ENCODE data around the gene B4GALT3. TPM values are rescaled to one million over a fixed set of nuclear protein-coding genes. Genes with fewer than 3 reads are reported as not detected.

The B4GALT3 gene
- total and polyA plus RNA-seq, 2 of the 8 experiments (the other 6 are each of a cell fraction or from before 2014, with no cell fraction given): 42.3 to 43.0 TPM

DNA sequence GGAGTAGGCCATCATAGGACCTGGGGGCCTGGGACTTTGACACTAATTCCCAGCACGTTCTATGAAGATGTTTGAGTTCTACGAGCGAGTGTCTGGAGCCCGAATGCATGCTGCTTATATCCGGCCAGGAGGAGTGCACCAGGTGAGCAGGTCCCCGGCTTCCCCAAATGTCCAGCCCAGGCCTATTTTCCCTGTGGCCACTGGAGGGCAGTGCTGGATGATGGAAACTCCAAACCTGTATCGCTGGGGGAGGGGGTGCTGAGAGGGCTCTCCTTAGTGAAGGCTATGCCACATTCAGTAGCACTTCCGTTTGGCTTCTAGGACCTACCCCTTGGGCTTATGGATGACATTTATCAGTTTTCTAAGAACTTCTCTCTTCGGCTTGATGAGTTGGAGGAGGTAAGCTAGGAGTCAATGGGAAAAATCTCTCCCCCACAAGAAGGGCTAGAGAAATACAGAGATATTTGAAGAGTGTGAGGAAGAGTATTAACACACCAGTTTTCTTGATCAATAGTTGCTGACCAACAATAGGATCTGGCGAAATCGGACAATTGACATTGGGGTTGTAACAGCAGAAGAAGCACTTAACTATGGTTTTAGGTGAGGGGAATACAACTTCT lies 32.6 kb upstream of the B4GALT3 start:
- Histone ChIP-seq H3K4ac (replicated peaks; ENCODE audit: insufficient read length, low read depth, low read length) (no peak overlapping the region), H3K27ac (ENCODE audit: low read depth, low read length) (0 out of 2 replicates have a peak overlapping the region, but pooled peaks have one; percentile 5), H3K4me1 (replicated peaks in 1 of 4; ENCODE audit: control insufficient read depth in 3 of 4, insufficient read depth in 4 of 4, low read length in 3 of 4) (peaks cover 0 to 4% (median 1%) of the 10 kb centered on the region in 4 experiments; a peak in 4 of 7 replicates), H4K20me1 (replicated peaks in 1 of 2; ENCODE audit: control insufficient read depth in 1 of 2, insufficient read depth in 2 of 2, low read length in 2 of 2) (peaks cover 1 to 11% of the 10 kb centered on the region in 2 experiments), H2AFZ (ENCODE audit: low read length) (no peak overlapping the region), H3K23ac (ENCODE audit: insufficient read length) (no peak overlapping the region), H4K8ac (ENCODE audit: extremely low read depth, insufficient read depth, low read length) (no peak overlapping the region), H2BK15ac (ENCODE audit: low read length) (no peak overlapping the region), H3K4me3 (ENCODE audit: extremely low read depth in 1 of 4, insufficient read depth in 2 of 4, low read depth in 3 of 4, low read length in 4 of 4) (no peak overlapping the region), H3K9ac (replicated peaks in 1 of 4; ENCODE audit: extremely low read depth in 1 of 4, low read depth in 3 of 4, low read length in 3 of 4) (no peak overlapping the region), H4K91ac (replicated peaks; ENCODE audit: insufficient read length, low read length) (no peak overlapping the region), H3K79me1 (ENCODE audit: low read depth, low read length) (no peaks in the 10 kb centered on the region), H2AK5ac (ENCODE audit: low read depth, low read length) (no peak overlapping the region), H3K4me2 (ENCODE audit: insufficient read depth in 1 of 2, low read depth in 2 of 2, low read length in 2 of 2) (no peak overlapping the region), H2BK12ac (ENCODE audit: low read depth, low read length) (no peak overlapping the region), H3K36me3 (ENCODE audit: control insufficient read depth in 2 of 4, insufficient read depth in 4 of 4, low read length in 3 of 4) (peaks cover 38 to 73% (median 61%) of the 10 kb centered on the region in 4 experiments), H3K56ac (replicated peaks; ENCODE audit: insufficient read length, low read depth, low read length) (no peak overlapping the region), H3K14ac (ENCODE audit: insufficient read length) (no peak overlapping the region), H3K79me2 (ENCODE audit: control insufficient read depth in 1 of 2, insufficient read depth in 2 of 2, low read length in 2 of 2) (no peaks in the 10 kb centered on the region), H3K9me3 (ENCODE audit: insufficient read depth in 2 of 2, low read depth in 1 of 2, low read length in 1 of 2) (no peaks in the 10 kb centered on the region), H2BK5ac (ENCODE audit: low read depth, low read length) (no peak overlapping the region), H4K5ac (ENCODE audit: insufficient read length, low read depth, low read length) (no peak overlapping the region), H3K18ac (ENCODE audit: extremely low read depth, low read length) (no peak overlapping the region), H2BK120ac (replicated peaks; ENCODE audit: low read depth, low read length) (no peak overlapping the region), H3K27me3 (replicated peaks in 1 of 4; ENCODE audit: control insufficient read depth in 3 of 4, extremely low read depth in 1 of 4, insufficient read depth in 3 of 4, low read length in 3 of 4) (no peaks in the 10 kb centered on the region), H2BK20ac (ENCODE audit: low read length) (no peak overlapping the region), H3K23me2 (ENCODE audit: low read depth, low read length) (no peaks in the 10 kb centered on the region)
- FAIRE-seq: peak; percentile 62
- POLR2A ChIA-PET (ENCODE audit: partially characterized antibody): interaction anchor here (0.6 to 2.0 kb wide), 4 partner anchors 10 to 91 kb away, joined by 3 to 6 read pairs (median 4); partner anchors contain the start of gene USP21
- CTCF ChIA-PET (ENCODE audit: partially characterized antibody): interaction anchor here (0.6 to 23.7 kb wide), 13 partner anchors 5 to 171 kb away, joined by 3 to 427 read pairs (median 9); partner anchors contain the start of genes ADAMTS4, APOA2, FCER1G and NDUFS2
- DNase-seq (ENCODE audit: low read depth in 1 of 2, low spot score in 2 of 2): peak; percentile 67 to 92
- WGBS, 2 experiments (ENCODE audit: extremely low coverage in 1 of 2, insufficient coverage in 1 of 2, insufficient read length in 1 of 2, insufficient replicate concordance in 2 of 2, low coverage in 1 of 2, low lambda C conversion rate in 2 of 2, missing lambda C conversion rate in 1 of 2): 63% methylated on average over 11 of the region's 11 CpGs; no CpG with 5 or more reads in 1 of the 2 experiments
- TF ChIP-seq KDM5A (IDR thresholded peaks at IDR 0.05; ENCODE audit: low read length) (peak; percentile 32; the same call in 1 of the 2 replicates), EP300 (IDR thresholded peaks at IDR 0.05; ENCODE audit: borderline replicate concordance in 1 of 2, low read depth in 2 of 2, low read length in 2 of 2) (0 out of 3 replicates have a peak, but pooled peaks of 1 of the 2 experiments have one; percentile 41), CREB1 (IDR thresholded peaks at IDR 0.05) (peak; percentile 31; the same call in 1 of the 2 replicates), JUND (IDR thresholded peaks at IDR 0.05; ENCODE audit: low read length) (0 out of 2 replicates have a peak, but pooled peaks have one; percentile 46), RAD21 (IDR thresholded peaks at IDR 0.05 in 1 of 2, conservative IDR thresholded peaks at IDR 0.05 in 1 of 2; ENCODE audit: low read depth in 2 of 2, low read length in 2 of 2) (peak; percentile 94 to 98), YY1 (IDR thresholded peaks at IDR 0.05; ENCODE audit: low read depth, low read length) (0 out of 2 replicates have a peak, but pooled peaks have one; percentile 33), GABPA (IDR thresholded peaks at IDR 0.05; ENCODE audit: borderline replicate concordance, insufficient read depth, low read length) (0 out of 2 replicates have a peak, but pooled peaks have one; percentile 61)
- TF ChIP-seq, protein P1, sequence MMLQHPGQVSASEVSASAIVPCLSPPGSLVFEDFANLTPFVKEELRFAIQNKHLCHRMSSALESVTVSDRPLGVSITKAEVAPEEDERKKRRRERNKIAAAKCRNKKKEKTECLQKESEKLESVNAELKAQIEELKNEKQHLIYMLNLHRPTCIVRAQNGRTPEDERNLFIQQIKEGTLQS (IDR thresholded peaks at IDR 0.05; ENCODE audit: insufficient read depth, low read depth, low read length): no peak

All from H1 (cell line).